Stimulated activated CD4-positive, alpha-beta T cell treated with anti-CD3 and anti-CD28 coated beads, Interleukin-1b, Interleukin-23, amount 100 ng/mL, for 1 hour (primary cell): ENCODE measurements around the gene ZNF595.
"Not testable (repeated sequence)": the region's sequence is repeated elsewhere in the genome, so short reads cannot be mapped to it uniquely, and the experiment has no call there.

Source experiments
- DNase-seq, 2 donors: peaks; one replicate each; pipeline ENCODE4 v3.0.0-alpha.2; 2020; ENCODE audit warnings: low read depth in 2 of 2

Gene ZNF595

DNA sequence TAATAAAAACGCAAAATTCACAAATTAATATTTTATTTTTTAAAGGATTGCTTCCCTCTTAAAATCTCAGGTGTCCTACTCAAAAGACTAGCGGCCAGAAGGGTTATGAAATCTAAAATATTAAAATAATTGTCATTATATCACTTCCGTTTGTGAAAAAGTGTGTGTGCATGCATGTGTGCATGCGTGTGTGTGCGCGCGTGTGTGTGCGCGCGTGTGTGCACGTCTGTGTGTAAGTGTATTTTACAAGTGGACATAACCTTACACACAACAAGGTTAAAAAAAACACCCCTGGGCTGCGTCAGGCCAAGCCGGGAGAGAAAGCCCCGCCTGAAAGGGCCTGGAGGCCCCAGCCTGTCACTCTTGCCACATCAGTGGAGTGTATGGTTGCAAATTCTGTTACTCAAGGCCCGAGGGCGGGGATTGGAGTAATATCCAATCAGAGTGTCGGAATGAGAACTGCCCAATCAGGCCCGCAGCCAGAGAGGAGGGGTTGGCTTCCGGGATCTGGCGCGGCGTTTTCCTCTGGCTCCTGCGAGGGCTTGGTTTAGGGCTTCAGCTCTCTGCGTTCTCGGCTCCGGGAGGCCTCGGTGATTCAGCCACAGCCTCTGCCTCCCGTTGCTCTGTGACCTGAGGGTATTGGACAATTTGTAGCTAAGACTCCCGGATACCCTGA, at the start of gene ZNF595:
ZNF595 (plus strand) TSS at position 518 of the 676 bp plus-strand sequence. CDS start 168 bp downstream, outside the sequence.
- DNase-seq = not testable (repeated sequence)

DNA sequence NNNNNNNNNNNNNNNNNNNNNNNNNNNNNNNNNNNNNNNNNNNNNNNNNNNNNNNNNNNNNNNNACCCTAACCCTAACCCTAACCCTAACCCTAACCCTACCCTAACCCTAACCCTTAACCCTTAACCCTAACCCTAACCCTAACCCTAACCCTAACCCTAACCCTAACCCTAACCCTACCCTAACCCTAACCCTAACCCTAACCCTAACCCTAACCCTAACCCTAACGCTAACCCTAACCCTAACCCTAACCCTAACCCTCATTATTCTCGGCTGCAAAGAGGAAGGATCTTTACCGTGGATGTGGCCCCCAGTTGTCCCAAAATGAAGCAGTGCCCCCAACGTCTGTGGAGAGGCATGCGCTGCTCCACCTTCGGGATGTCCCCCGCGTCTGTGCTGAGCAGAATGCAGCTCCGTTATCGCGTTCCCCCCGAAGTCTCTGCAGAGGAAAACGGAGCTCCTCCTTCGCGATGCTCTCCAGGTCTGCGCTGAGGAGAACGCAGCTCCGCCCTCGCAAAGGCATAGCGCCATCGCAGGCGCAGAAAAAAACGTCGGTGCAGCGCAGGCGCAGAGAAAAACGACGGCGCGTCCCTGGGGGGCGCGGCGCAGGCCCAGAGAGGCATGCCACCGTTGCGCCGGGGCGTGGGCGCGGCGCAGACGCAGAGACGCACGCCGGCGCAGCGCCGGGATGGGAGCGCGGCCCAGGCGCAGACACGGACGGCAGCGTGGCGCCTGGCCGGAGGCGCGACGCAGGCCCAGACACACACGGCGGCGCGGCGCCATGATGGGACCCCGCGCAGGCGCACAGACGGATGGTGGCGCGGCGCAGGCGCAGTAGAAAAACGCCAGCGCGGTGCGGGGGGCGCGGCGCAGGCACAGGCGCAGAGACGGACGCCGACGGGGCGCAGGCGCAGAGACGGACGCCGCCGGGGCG, 42.9 kb upstream of the ZNF595 start:
- not testable (repeated sequence) for DNase-seq

DNA sequence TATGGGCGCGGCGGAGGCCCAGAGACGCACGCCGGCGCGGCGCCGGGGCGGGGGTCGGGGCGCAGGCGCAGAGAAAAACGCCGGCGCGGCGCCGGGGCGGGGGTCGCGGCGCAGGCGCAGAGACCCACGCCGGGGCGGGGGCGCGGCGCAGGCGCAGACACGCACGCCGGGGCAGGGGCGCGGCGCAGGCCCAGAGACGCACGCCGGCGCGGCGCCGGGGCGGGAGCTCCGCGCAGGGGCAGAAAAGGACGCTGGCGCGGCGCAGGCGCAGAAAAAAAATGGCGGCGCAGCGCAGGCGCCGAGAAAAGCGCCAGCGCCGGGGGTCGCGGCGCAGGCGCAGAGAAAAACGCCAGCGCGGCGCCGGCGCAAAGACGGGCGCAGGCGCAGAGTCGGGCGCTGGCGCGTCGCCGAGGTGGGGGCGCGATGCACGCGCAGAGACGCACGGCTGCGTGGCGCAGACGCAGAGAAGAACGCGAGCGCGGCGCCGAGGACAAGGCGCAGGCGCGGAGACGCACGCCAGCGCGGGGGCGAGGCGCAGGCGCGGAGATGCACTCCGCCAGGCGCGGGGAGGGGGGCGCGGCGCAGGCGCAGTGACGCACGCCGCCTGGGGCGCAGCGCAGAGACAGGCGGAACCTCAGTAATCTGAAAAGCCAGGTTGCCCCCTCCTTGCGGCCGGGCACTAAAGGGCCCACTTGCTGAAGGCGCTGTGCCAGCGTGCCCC, 41.9 kb upstream of the ZNF595 start:
- not testable (repeated sequence) for DNase-seq

DNA sequence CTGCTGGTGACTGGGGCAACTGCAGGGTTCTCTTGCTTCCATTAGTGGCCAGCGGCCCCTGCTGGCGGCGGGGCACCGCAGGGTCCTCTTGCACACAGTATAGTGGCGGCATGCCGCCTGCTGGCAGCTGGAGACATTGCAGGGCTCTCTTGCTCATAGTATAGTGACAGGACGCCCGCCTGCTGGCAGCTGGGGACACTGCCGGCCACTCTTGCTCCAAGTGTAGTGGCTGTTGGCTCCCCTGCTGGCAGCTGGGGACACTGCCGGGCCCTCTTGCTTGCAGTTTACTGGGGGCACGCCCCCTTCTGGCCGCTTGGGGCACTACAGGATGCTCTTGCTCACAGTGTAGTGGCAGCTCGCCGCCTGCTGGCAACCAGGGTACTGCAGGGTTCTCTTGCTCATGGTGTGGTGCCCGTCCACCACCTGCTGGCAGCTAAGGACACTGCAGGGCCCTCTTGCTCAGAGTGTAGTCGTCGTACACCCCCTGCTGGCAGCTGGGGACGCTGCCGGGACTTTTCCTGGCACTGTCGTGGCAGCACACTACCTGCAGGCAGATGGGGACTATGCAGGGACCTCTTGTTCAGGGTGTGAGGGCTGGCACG, 41.2 kb upstream of the ZNF595 start:
- DNase-seq = not testable (repeated sequence)

DNA sequence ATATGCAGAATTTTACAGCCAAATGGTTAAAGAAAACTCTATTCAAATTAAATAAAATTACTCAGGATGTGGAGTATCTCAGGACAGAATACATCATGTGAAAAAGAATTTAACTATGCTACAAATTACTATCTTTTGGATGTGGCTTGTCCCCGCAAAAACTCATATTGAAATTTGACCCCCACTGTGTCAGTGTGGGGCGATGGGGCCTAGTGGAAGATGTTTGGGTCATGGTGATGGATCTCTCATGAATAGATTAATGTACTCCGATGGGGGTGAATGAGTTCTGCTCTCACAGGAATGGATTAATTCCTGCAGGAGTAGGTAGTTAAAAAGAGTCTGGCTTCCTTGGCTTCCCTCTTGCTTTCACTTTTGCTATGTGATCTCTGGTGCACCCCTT, 35.0 kb upstream of the ZNF595 start:
- DNase-seq = not testable (repeated sequence)

DNA sequence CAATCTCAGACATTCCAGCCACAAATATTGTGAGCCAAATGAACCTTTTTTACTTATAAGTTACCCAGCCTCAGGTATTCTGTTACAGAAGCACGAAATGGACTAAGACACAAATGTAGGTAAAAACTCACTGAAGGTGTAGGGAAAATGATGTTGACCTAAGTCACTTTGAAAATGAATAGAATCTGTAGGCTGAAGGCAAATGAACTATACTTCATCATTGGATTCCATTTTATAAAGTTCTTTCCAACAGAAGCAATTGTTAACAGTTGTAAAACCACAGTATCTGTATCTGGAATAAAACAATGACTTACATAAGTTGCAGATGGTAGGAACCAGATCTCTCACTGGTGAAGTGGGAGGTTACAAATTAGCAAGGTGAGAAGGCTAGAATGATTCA, 34.5 kb upstream of the ZNF595 start:
- DNase-seq = not testable (repeated sequence)

DNA sequence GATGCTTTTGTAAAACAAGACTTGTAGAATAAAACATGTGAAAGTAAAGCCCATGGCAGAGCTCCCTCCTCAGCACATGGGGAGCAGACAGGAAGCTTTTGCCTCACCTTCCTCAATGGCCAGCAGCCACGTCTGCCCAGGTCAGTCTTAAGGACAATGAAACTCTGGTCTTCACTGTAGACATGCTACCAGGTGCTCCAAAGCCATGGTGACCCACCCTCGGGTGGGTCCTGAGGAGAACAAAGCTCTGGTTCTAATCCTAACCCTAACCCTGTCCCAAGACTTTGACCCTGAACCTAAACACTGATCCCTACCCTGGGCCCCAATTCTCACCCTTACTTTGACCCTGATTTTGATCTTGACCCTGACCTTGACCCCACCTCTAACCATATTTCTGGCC, 30.2 kb upstream of the ZNF595 start:
- not testable (repeated sequence) for DNase-seq

DNA sequence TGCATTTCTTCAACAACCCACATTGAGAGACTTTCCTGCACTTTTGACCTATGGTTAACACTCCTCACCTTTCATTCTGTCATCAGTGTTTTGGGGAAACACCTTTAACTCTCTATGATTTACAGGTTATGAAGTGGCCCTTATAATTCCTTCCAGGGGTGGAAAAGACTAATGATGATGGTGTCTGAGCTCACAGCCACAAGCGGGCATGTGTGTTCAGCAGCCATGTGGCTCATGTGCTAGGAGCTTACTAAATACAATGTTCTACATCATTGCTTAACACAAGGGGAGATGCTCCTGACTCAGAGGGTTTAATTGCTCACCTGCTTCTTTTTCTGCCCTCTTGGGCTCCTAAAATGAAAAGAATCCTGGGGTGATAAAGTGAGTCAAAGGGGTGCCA, 28.8 kb upstream of the ZNF595 start:
- not testable (repeated sequence) for DNase-seq

DNA sequence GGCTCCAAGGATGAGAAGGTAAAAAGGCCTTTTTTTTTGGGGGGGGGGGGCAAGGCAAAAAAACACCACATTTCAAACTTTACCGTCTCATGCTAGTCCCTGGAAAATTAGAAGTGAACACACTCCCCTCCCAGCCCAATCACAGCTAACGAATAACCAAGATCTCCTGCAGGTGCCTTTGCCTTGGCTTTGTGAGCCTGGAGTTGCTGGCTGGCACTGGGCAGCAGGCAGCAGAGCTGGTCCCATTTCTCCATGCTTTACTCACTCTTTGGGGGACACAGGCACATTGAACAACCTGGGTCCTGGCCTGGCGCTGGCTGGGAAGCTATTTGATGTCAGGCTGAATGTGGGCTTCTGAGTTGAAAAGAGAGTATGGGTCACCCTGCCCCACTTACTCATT, 25.6 kb upstream of the ZNF595 start:
- DNase-seq = not testable (repeated sequence)

DNA sequence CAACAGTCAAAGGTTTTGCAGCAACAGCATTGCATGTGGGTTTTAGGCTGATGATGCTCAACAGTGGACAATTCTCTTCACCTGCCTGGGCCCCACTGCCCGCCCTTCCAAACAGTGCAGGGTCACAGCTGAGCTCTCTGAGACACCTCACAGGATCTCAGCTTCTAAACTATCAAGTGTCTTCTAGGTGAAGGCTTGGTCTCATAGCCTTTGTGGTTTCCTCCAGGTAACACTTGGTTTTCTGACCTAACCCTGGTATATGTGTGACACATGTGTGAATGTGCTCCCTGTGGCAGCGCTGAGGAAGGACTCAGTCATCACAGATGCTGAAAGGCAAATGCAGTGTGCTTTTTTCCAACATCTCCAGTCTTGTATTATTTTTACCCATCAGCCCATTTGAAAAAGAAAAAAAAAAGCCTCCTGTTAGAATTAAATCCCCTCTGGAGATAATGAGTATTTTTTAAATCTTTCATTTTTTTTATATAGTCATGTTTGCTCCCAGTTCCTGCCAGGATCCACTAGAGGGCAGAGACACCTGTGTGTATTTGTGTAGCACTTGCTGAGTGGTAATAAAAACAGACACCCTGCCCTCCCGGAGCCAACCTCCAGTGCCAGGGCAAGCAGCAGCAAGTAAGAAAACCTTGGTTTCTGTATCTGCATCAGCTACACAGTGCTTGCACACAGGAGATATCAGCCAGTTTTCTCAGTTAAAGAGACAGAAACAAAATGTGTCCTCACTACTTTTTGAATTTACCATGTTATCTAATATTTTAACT, 24.2 kb upstream of the ZNF595 start:
- DNase-seq = not testable (repeated sequence)

DNA sequence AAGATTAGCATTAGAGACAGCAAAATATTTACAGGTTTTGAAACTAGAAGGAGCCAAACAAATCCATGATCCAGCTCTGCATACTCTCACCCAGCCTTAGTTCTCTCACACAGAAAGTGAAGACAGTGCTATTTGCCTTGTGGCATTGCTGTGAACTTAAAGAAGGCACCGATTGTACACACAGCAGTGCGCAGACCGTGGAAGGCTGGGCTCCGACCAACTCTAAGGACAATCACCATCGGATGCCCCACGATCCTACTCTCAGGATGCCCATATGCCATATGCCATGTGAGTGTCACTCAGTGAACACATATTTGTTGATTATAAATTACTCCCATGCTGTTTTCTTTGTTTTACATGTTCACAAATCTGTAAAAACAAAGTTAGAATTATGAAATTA, 19.8 kb upstream of the ZNF595 start:
- not testable (repeated sequence) for DNase-seq

DNA sequence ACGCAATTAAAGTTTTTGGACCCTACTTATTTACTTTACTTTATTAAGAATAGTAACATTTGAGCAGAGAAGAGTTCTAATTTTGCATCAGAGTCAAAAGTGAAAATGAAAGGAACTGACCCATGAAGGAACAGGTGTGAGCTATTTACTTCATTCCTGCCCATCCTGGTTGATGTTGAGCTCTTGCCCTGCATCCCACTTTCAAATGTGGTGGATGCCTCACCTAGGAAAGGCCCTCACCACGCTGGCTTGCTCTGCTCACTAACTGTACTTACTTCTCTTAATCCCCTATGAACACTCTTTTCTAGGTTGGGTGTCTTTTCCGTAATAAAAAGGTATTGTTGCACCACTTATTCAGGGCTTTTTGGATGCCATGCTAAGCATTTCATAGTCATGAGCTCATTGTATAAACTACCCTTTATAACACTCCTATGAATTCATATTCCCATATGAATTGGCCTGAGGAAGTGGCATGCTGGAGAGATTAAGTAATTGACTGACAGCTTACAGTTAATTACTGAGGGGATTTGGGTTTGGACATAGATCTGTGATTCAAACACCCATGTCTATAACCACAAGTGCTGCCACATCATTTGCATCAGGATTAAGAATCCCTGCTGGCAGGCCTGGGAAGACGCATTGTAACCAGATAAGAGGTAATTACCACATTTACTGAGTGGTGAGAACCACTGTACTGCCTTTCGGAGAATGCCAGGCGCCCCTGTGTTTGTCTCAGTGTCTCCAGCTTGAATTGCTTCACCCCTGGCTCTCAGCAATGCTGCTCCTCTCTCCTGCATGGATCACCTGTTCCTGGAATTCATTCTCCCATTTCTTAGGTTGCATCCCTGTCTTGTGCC, 16.3 kb upstream of the ZNF595 start:
- DNase-seq = not testable (repeated sequence)

DNA sequence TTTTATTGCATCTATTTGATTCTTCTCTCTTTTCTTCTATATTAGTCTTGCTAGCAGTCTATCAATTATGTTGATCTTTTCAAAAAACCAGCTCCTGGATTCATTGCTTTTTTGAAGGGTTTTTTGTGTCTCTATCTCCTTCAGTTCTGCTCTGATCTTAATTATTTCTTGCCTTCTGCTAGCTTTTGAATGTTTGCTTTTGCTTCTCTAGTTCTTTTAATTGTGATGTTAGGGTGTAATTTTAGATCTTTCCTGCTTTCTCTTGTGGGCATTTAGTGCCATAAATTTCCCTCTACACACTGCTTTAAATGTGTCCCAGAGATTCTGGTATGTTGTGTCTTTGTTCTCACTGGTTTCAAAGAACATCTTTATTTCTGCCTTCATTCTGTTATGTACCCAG, 14.9 kb upstream of the ZNF595 start:
- not testable (repeated sequence) for DNase-seq

DNA sequence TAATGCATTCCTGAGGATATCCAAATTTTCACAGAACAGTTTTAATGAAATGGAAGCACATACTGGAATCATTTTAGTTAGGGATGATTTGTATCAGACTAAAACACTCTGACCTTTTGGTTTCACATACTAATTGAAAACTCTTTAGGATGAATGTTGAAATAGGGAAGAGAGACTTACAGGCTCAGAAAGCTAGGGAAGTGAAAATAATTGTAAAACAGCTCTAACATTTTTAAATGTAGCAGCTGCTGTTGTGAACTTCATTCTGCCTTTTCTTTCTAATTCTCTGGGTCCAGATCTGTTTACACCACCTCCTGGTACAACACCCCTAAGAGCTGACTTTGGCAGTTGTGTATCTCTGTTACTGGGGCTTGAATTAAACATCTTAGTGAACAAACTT, 9.7 kb upstream of the ZNF595 start:
- not testable (repeated sequence) for DNase-seq

DNA sequence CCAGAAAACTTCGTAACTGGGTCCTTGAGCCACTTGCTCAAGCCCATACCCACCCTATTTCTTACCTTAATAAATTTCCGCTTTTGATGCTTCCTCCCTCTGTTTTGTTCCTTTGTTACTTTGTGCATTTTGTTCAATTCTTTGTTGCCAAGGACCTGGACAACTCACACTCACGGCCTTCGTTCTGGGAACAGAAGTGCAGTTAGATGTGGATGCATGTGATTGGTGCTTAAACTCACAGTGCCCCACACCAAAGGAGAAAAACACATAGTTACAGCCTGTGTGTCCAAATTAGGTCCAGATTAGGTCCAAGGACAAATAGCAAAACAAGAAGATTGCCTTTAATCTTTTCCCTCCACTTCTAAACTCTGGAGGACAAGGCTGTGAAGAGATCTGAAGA, 1.9 kb upstream of the ZNF595 start:
- not testable (repeated sequence) for DNase-seq

DNA sequence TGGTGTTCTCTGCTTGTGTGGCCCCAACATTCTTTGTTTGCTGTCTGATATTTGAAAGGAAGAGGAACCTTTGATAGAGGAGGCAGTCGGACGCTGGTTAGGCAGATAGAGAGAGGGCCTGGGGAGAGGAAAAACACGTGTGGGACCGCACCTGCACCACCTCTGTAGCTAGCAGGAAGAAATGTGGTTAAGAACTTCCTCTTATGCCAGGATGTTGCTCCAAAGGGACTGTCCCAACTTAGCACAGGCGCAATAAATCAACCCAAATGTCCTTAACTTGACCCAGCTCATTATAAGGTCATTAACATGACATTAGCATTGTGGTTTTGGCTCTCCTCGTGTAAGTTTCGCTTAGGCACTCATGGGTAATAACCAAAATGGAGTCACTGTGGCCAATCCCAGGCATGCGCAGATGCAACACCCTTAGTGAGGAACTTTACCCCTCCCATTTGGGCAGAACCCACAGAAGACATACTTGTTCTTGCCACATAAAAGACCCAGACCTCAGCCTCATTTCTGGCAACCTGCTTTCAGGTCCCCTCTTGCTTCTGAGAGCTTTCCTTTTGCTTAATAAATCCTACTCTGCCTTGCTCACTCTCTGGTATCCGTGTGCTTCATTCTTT, 1.4 kb upstream of the ZNF595 start:
- DNase-seq = not testable (repeated sequence)

DNA sequence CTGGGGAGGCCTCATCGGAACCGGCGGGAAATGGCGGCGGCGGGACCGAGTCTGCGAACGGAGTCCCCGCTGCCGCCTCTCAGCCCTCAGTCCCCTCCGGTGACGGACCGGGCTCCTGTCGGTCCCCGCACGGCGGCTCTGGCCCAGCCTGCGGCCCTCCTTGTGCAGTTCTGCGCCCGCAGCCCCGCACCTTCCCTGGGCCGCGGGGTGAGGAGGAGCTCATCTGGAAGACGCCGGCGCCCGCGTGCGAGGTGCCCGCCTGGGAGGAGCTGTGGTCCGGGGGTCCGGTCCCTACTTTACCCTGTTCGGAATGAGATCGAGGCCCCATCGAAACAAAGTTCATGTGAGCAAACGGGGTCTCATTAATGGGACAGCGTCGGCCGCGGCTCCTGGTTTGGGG, 400 bp downstream of the ZNF595 start:
- DNase-seq = not testable (repeated sequence)

DNA sequence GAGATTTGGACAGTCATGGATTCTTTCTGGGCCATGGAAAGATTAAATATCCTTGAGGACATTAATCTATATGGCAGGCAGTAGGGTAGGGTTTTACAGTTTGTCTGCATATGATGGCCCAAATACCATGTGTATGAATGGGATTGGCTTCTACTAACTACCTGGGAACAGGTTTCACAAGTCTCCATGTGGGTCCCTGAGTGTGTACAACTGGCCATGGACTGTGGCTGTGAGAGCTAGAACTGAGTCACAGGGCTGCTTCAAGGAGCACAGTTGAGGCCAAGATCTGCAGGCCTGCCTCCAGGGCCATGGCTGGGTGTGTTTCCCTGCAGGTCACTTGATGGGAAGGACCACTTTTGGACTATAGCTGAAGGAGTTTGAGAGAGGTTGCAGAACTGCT, 11.6 kb downstream of the ZNF595 start:
- not testable (repeated sequence) for DNase-seq

DNA sequence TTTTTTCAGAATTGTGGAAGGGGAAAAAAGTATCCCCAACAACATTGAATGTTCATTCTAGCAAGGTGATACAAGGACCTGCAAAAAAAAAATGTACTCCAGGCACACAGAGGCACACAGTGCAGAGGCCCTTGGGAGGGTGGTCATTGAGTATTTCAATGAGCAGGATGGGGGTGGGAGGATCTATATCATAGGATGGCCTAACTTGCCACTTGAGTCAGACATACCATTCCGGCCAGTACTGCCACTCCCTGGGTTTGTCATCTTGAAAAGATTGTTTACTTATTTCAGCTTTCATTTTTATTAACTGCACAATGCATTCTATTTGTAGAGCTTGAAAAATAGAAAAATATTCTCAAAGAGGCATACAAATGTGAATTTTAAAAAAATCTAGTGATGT, 18.7 kb downstream of the ZNF595 start:
- DNase-seq = no peak
